SK-N-SH (cell line): ENCODE measurements around the gene SP100. TPM values are rescaled to one million over a fixed set of nuclear protein-coding genes. Genes with fewer than 3 reads are reported as not detected.

Source experiments
- CTCF ChIA-PET: fragments of 300-600, 350-600 bp; formaldehyde crosslinking; extraction: SDS; loops from one replicate; lab custom pipeline; 2021; lab: Yijun Ruan, JAX
- POLR2A ChIA-PET: fragments of 350-600 bp; sonication (Branson Sonifier 250); formaldehyde crosslinking; extraction: SDS; loops from one replicate; lab custom pipeline; 2020; ENCODE audit warnings: antibody characterized with exemption, inconsistent platforms; lab: Yijun Ruan, JAX
- DNase-seq: peaks from one replicate; pipeline ENCODE4 v3.0.0; 2012
- H2AFZ ChIP-seq: fragments of 200-600 bp; sonication (generic); 2 replicates; pipeline ENCODE4 v1.8.1; 2016; ENCODE audit warnings: antibody characterized with exemption, mild to moderate bottlenecking, low read depth
- H3F3A ChIP-seq: fragments of 200-600 bp; sonication (generic); replicated peaks from 2 replicates; pipeline ENCODE3; 2016; ENCODE audit warnings: antibody characterized with exemption, mild to moderate bottlenecking; ENCODE audit not compliant: insufficient read depth
- H3K27ac ChIP-seq, 2 experiments: fragments of 200-500 bp in 1 of 2; fragments of 200-600 bp in 1 of 2; sonication (Bioruptor generic) in 1 of 2; sonication (generic), shearing (Covaris generic) in 1 of 2; 2 replicates each; pipeline versions ENCODE4 v1.5.1 to v1.6.1; 2014 to 2016; ENCODE audit warnings: low read depth in 2 of 2, inconsistent platforms in 1 of 2, low read length in 1 of 2, mild to moderate bottlenecking in 1 of 2, mixed read lengths in 1 of 2
- H3K27me3 ChIP-seq: fragments of 200-600 bp; sonication (generic), shearing (Covaris generic); 2 replicates; pipeline ENCODE4 v1.6.1; 2016; ENCODE audit warnings: mixed run types; ENCODE audit not compliant: insufficient read depth
- H3K36me3 ChIP-seq, 2 experiments: fragments of 200-500 bp in 1 of 2; fragments of 200-600 bp in 1 of 2; sonication (Bioruptor generic) in 1 of 2; sonication (generic) in 1 of 2; replicated peaks in 1 of 2; 2 replicates each; pipeline versions ENCODE3 to v1.5.1; 2014 to 2016; ENCODE audit warnings: low read length in 1 of 2, mild to moderate bottlenecking in 1 of 2; ENCODE audit not compliant: insufficient read depth in 2 of 2, control insufficient read depth in 1 of 2
- H3K4me1 ChIP-seq, 2 experiments: fragments of 200-500 bp in 1 of 2; fragments of 200-600 bp in 1 of 2; sonication (Bioruptor generic) in 1 of 2; sonication (generic), shearing (Covaris generic) in 1 of 2; 2 replicates each; pipeline versions ENCODE4 v1.5.1 to v1.6.1; 2014 to 2016; ENCODE audit warnings: low read depth in 1 of 2, low read length in 1 of 2, mixed run types in 1 of 2; ENCODE audit not compliant: insufficient read depth in 2 of 2, control insufficient read depth in 1 of 2
- H3K4me2 ChIP-seq: fragments of 200-600 bp; sonication (generic), shearing (Covaris generic); 2 replicates; pipeline ENCODE4 v1.6.1; 2017; ENCODE audit warnings: mixed run types
- H3K4me3 ChIP-seq, 2 experiments: fragments of 200-500 bp in 1 of 2; fragments of 200-600 bp in 1 of 2; sonication (Bioruptor generic) in 1 of 2; sonication (generic), shearing (Covaris generic) in 1 of 2; 2 replicates each; pipeline versions ENCODE4 v1.5.1 to v1.8.1; 2014 to 2016; ENCODE audit warnings: low read depth in 2 of 2, inconsistent platforms in 1 of 2, low read length in 1 of 2, mild to moderate bottlenecking in 1 of 2, mixed read lengths in 1 of 2, moderate library complexity in 1 of 2
- H3K79me2 ChIP-seq: fragments of 200-600 bp; sonication (generic); 2 replicates; pipeline ENCODE4 v1.8.1; 2017; ENCODE audit warnings: mild to moderate bottlenecking; ENCODE audit not compliant: insufficient read depth
- H3K9ac ChIP-seq: fragments of 200-600 bp; sonication (generic); 2 replicates; pipeline ENCODE4 v1.6.1; 2017; ENCODE audit warnings: mixed run types
- H3K9me2 ChIP-seq: fragments of 200-600 bp; sonication (generic); 2 replicates; pipeline ENCODE4 v1.6.1; 2017; ENCODE audit warnings: mixed run types
- H3K9me3 ChIP-seq: fragments of 200-600 bp; sonication (generic); 2 replicates; pipeline ENCODE4 v1.6.1; 2017; ENCODE audit warnings: mixed run types, mild to moderate bottlenecking, moderate library complexity
- H4K20me1 ChIP-seq: fragments of 200-600 bp; sonication (generic); 2 replicates; pipeline ENCODE4 v1.6.1; 2017; ENCODE audit warnings: mild to moderate bottlenecking, mixed run types; ENCODE audit not compliant: insufficient read depth
- CTCF ChIP-seq: fragments of 200-600 bp; sonication (generic); IDR thresholded peaks from 2 replicates; pipeline ENCODE4 v1.6.1; 2017; ENCODE audit warnings: antibody characterized with exemption, mild to moderate bottlenecking, moderate library complexity
- ELF1 ChIP-seq: IDR thresholded peaks from 2 replicates; pipeline ENCODE4 v1.4.0; 2012
- FOSL2 ChIP-seq: IDR thresholded peaks from 2 replicates; pipeline ENCODE4 v1.4.0; 2012; ENCODE audit warnings: low read depth, mild to moderate bottlenecking, moderate library complexity, borderline replicate concordance
- GATA2 ChIP-seq: sonication (generic); formaldehyde crosslinking; IDR thresholded peaks from 2 replicates; pipeline ENCODE4 v1.5.0; 2020; ENCODE audit warnings: mild to moderate bottlenecking, missing genetic modification reagents
- JUND ChIP-seq: IDR thresholded peaks from 2 replicates; pipeline ENCODE4 v1.4.0; 2012
- NFIC ChIP-seq: IDR thresholded peaks from 2 replicates; pipeline ENCODE4 v1.4.0; 2012; ENCODE audit warnings: borderline replicate concordance
- RCOR1 ChIP-seq: fragments of 150-350 bp; IDR thresholded peaks from 2 replicates; pipeline ENCODE4 v1.6.1; 2017; ENCODE audit warnings: antibody characterized with exemption, low read length
- RFX5 ChIP-seq: IDR thresholded peaks from 2 replicates; pipeline ENCODE4 v1.6.1; 2012; ENCODE audit warnings: mild to moderate bottlenecking, improper control_type of control experiment, low read length
- TAF1 ChIP-seq: IDR thresholded peaks from 2 replicates; pipeline ENCODE4 v1.6.1; 2012; ENCODE audit warnings: low read depth, mild to moderate bottlenecking, low read length, moderate library complexity, borderline replicate concordance
- WGBS: methylation state at CpG from one replicate; pipeline ENCODE4 v1.1.6; 2017; ENCODE audit warnings: low lambda C conversion rate; 5-methylcytosine and 5-hydroxymethylcytosine counted together
- polyA plus RNA-seq, 3 experiments: library from polyadenylated mRNA; depleted of rRNA; stranded (reverse); fragments of >200 nt; gene quantifications; 2 replicates each; pipeline ENCODE4 v1.2.3, GENCODE V29; 2012
- TF ChIP-seq, protein P1 (sequence below): IDR thresholded peaks from 2 replicates; pipeline ENCODE4 v1.6.1; 2012; ENCODE audit warnings: mild to moderate bottlenecking, low read depth, low read length, moderate library complexity
- TF ChIP-seq, protein P2 (sequence below): IDR thresholded peaks from 2 replicates; pipeline ENCODE4; 2012
- TF ChIP-seq, protein P3 (sequence below): IDR thresholded peaks from 2 replicates; pipeline ENCODE4 v1.4.0; 2012; ENCODE audit warnings: low read depth, borderline replicate concordance
- TF ChIP-seq, protein P4 (sequence below): fragments of 150-350 bp; IDR thresholded peaks from 2 replicates; pipeline ENCODE4 v1.6.1; 2017; ENCODE audit warnings: antibody characterized with exemption, low read length, low read depth, borderline replicate concordance

The SP100 gene
- polyA plus RNA-seq, 1 of the 3 experiments (the other 2 are of a cell fraction), result 38.1 TPM

- no peak for TF ChIP-seq RCOR1
- TF ChIP-seq, protein P1, sequence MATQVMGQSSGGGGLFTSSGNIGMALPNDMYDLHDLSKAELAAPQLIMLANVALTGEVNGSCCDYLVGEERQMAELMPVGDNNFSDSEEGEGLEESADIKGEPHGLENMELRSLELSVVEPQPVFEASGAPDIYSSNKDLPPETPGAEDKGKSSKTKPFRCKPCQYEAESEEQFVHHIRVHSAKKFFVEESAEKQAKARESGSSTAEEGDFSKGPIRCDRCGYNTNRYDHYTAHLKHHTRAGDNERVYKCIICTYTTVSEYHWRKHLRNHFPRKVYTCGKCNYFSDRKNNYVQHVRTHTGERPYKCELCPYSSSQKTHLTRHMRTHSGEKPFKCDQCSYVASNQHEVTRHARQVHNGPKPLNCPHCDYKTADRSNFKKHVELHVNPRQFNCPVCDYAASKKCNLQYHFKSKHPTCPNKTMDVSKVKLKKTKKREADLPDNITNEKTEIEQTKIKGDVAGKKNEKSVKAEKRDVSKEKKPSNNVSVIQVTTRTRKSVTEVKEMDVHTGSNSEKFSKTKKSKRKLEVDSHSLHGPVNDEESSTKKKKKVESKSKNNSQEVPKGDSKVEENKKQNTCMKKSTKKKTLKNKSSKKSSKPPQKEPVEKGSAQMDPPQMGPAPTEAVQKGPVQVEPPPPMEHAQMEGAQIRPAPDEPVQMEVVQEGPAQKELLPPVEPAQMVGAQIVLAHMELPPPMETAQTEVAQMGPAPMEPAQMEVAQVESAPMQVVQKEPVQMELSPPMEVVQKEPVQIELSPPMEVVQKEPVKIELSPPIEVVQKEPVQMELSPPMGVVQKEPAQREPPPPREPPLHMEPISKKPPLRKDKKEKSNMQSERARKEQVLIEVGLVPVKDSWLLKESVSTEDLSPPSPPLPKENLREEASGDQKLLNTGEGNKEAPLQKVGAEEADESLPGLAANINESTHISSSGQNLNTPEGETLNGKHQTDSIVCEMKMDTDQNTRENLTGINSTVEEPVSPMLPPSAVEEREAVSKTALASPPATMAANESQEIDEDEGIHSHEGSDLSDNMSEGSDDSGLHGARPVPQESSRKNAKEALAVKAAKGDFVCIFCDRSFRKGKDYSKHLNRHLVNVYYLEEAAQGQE, result no peak
- TF ChIP-seq, all 33 proteins: peak for 7
These were observed 27.5 kb downstream of the SP100 start (continued) for GRCh38 chr2:230443541-230443940.

DNA sequence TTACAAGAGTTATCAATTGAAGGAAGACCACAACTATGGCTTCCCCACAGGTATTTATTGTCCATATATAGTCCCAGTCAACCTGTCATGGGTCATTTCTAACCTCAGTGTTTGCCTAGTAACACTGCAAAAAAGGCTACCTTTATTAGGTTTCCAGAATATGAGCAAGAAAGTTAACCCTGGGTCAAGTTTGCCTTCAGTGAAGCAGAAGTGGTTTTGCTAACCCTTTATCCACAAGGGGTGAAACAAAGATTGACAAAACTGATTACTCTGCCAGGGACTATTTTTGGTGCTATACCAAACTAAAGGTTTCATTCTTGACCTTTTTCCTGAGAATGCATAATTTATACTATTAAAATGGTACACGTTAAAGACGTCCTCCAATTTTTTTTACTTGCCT lies 28.8 kb downstream of the SP100 start:
- H3K27ac ChIP-seq, result no peak overlapping the region
- H3K9me3 ChIP-seq, result no peaks in the 10 kb centered on the region
- ChIA-PET CTCF (no interaction called here), POLR2A (no interaction called here)
- no peak overlapping the region for H3K4me3 ChIP-seq
- no peaks in the 10 kb centered on the region for H3K27me3 ChIP-seq
- H3K36me3 ChIP-seq, result peaks cover 32 to 56% of the 10 kb centered on the region in 2 experiments
- WGBS, result 70% methylated on average over 2 of the region's 2 CpGs
- H3K9me2 ChIP-seq, result no peaks in the 10 kb centered on the region
- no peak for TF ChIP-seq GATA2
- TF ChIP-seq, protein P2, sequence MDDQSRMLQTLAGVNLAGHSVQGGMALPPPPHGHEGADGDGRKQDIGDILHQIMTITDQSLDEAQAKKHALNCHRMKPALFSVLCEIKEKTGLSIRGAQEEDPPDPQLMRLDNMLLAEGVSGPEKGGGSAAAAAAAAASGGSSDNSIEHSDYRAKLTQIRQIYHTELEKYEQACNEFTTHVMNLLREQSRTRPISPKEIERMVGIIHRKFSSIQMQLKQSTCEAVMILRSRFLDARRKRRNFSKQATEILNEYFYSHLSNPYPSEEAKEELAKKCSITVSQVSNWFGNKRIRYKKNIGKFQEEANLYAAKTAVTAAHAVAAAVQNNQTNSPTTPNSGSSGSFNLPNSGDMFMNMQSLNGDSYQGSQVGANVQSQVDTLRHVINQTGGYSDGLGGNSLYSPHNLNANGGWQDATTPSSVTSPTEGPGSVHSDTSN, result no peak
- TF ChIP-seq, protein P3, sequence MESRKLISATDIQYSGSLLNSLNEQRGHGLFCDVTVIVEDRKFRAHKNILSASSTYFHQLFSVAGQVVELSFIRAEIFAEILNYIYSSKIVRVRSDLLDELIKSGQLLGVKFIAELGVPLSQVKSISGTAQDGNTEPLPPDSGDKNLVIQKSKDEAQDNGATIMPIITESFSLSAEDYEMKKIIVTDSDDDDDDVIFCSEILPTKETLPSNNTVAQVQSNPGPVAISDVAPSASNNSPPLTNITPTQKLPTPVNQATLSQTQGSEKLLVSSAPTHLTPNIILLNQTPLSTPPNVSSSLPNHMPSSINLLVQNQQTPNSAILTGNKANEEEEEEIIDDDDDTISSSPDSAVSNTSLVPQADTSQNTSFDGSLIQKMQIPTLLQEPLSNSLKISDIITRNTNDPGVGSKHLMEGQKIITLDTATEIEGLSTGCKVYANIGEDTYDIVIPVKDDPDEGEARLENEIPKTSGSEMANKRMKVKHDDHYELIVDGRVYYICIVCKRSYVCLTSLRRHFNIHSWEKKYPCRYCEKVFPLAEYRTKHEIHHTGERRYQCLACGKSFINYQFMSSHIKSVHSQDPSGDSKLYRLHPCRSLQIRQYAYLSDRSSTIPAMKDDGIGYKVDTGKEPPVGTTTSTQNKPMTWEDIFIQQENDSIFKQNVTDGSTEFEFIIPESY, result no peak
- no peak for TF ChIP-seq CTCF
- TF ChIP-seq NFIC, result no peak
- TF ChIP-seq, protein P4, sequence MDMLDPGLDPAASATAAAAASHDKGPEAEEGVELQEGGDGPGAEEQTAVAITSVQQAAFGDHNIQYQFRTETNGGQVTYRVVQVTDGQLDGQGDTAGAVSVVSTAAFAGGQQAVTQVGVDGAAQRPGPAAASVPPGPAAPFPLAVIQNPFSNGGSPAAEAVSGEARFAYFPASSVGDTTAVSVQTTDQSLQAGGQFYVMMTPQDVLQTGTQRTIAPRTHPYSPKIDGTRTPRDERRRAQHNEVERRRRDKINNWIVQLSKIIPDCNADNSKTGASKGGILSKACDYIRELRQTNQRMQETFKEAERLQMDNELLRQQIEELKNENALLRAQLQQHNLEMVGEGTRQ, result no peak
- no peak for TF ChIP-seq TAF1
- no peak for TF ChIP-seq ELF1
- no peak for TF ChIP-seq JUND
- TF ChIP-seq RFX5, result no peak
- no peak for TF ChIP-seq FOSL2
- peaks cover 0 to 4% of the 10 kb centered on the region in 2 experiments; a peak in 1 of 4 replicates for H3K4me1 ChIP-seq
- DNase-seq, result no peak
- peaks cover 28% of the 10 kb centered on the region for H3F3A ChIP-seq
- no peak overlapping the region for H3K4me2 ChIP-seq
- peaks cover 35% of the 10 kb centered on the region for H3K79me2 ChIP-seq
- no peaks in the 10 kb centered on the region for H4K20me1 ChIP-seq
- H2AFZ ChIP-seq, result no peak overlapping the region
- H3K9ac ChIP-seq, result no peak overlapping the region
